ENCODE results near the gene COL23A1.
A peak's percentile ranks its signal among the peaks of the same experiment; 100 is the strongest.
"Not testable (repeated sequence)": the region's sequence is repeated elsewhere in the genome, so short reads cannot be mapped to it uniquely, and the experiment has no call there.

Gene COL23A1

GRCh38 chr5:178247481-178248456 is 342.4 kb downstream of the COL23A1 start:
- no peak for DNase-seq

- no peak for DNase-seq
These were observed 343.4 kb downstream of the COL23A1 start for GRCh38 chr5:178246624-178247279.

- DNase-seq = no peak
These were observed 344.8 kb downstream of the COL23A1 start for GRCh38 chr5:178245389-178245788.

- DNase-seq = no peak
These were observed 345.6 kb downstream of the COL23A1 start for GRCh38 chr5:178244576-178244975.

GRCh38 chr5:178242416-178242815 is 347.8 kb downstream of the COL23A1 start:
- no peak for DNase-seq

GRCh38 chr5:178241688-178242231 is 348.4 kb downstream of the COL23A1 start:
- no peak for DNase-seq

GRCh38 chr5:178241231-178241663 is 348.9 kb downstream of the COL23A1 start:
- DNase-seq = no peak

GRCh38 chr5:178240766-178241165 is 349.4 kb downstream of the COL23A1 start:
- no peak for DNase-seq

- no peak for DNase-seq
These were observed 349.9 kb downstream of the COL23A1 start for GRCh38 chr5:178240341-178240741.

- not testable (repeated sequence) for DNase-seq
These were observed 350.4 kb downstream of the COL23A1 start for GRCh38 chr5:178239626-178240301.

- no peak for DNase-seq
These were observed 351.2 kb downstream of the COL23A1 start for GRCh38 chr5:178238711-178239592.

- DNase-seq = no peak
These were observed 351.9 kb downstream of the COL23A1 start for GRCh38 chr5:178238313-178238635.

- DNase-seq = no peak
These were observed 352.5 kb downstream of the COL23A1 start for GRCh38 chr5:178237431-178238312.

GRCh38 chr5:178236679-178237078 is 353.5 kb downstream of the COL23A1 start:
- no peak for DNase-seq

GRCh38 chr5:178236126-178236525 is 354.1 kb downstream of the COL23A1 start:
- no peak for DNase-seq

GRCh38 chr5:178235588-178235974 is 354.6 kb downstream of the COL23A1 start:
- DNase-seq = no peak

- DNase-seq = peak; percentile 20
These were observed 355.2 kb downstream of the COL23A1 start for GRCh38 chr5:178234750-178235587.

GRCh38 chr5:178234121-178234749 is 356.0 kb downstream of the COL23A1 start:
- DNase-seq = no peak

GRCh38 chr5:178232920-178233429 is 357.2 kb downstream of the COL23A1 start:
- no peak for DNase-seq
